ENCODE measurements around the gene OTX1.

DNA sequence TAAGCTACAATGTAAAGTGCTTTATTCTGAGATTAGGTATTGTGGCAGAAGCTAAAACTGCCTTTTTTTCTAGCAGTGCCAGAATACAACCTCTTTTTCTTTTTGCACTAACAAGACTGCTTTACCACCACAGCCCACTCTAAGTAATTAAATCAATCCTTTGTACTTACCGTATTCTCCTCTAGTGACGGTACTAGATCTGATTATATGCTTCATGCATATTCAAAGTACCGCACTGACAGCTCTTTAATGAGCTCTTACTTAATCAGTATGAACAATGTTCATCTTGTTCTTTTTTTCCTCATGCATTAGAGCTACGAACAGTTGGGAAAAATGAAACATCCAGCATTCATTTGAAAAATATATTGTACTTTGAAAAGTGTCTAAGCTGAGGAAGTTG is 16.1 kb upstream of the OTX1 start:
- TF ChIP-seq CBFB (CRISPR knock-in tag; IDR thresholded peaks at IDR 0.05; ENCODE audit: low read depth): no peak
- TF ChIP-seq SMAD4 (CRISPR knock-in tag; IDR thresholded peaks at IDR 0.05): no peak
- TF ChIP-seq CTCF (IDR thresholded peaks at IDR 0.05): no peak
- no peak for TF ChIP-seq TCF7 (CRISPR knock-in tag; IDR thresholded peaks at IDR 0.05; ENCODE audit: low read depth)
- TF ChIP-seq, protein P1, sequence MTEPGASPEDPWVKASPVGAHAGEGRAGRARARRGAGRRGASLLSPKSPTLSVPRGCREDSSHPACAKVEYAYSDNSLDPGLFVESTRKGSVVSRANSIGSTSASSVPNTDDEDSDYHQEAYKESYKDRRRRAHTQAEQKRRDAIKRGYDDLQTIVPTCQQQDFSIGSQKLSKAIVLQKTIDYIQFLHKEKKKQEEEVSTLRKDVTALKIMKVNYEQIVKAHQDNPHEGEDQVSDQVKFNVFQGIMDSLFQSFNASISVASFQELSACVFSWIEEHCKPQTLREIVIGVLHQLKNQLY (CRISPR knock-in tag; IDR thresholded peaks at IDR 0.05): no peak
- no peak for TF ChIP-seq NR1H2 (CRISPR knock-in tag; IDR thresholded peaks at IDR 0.05)
- TF ChIP-seq CREB1 (CRISPR knock-in tag; IDR thresholded peaks at IDR 0.05): no peak

Data from WTC11 (cell line).